Activated T-cell treated with anti-CD3 and anti-CD28 coated beads for 24 hours (primary cell): ENCODE data around the gene RBM19.

Experiments used
- DNase-seq: peaks from one replicate; pipeline ENCODE4 v3.0.0-alpha.2; 2020; ENCODE audit warnings: low read depth

Gene RBM19

GRCh38 chr12:113879658-113880057 lies 86.5 kb downstream of the RBM19 start:
- no peak for DNase-seq

- DNase-seq = no peak
These were observed 88.5 kb downstream of the RBM19 start for GRCh38 chr12:113877607-113878006.

GRCh38 chr12:113876160-113876559 lies 90.0 kb downstream of the RBM19 start:
- no peak for DNase-seq

- DNase-seq = no peak
These were observed 90.4 kb downstream of the RBM19 start for GRCh38 chr12:113875691-113876090.

GRCh38 chr12:113874999-113875561 lies 91.0 kb downstream of the RBM19 start:
- no peak for DNase-seq

- no peak for DNase-seq
These were observed 91.8 kb downstream of the RBM19 start for GRCh38 chr12:113874326-113874725.

GRCh38 chr12:113873740-113874139 lies 92.4 kb downstream of the RBM19 start:
- DNase-seq = no peak

- no peak for DNase-seq
These were observed 95.2 kb downstream of the RBM19 start for GRCh38 chr12:113870890-113871289.

- DNase-seq = no peak
These were observed 96.1 kb downstream of the RBM19 start for GRCh38 chr12:113870035-113870434.

- DNase-seq = no peak
These were observed 97.8 kb downstream of the RBM19 start for GRCh38 chr12:113868365-113868764.

GRCh38 chr12:113867258-113867657 lies 98.9 kb downstream of the RBM19 start:
- no peak for DNase-seq

- DNase-seq = no peak
These were observed 99.6 kb downstream of the RBM19 start for GRCh38 chr12:113866496-113866895.

GRCh38 chr12:113863455-113863845 lies 102.7 kb downstream of the RBM19 start:
- no peak for DNase-seq

GRCh38 chr12:113862590-113863454 lies 103.3 kb downstream of the RBM19 start:
- no peak for DNase-seq

- no peak for DNase-seq
These were observed 104.3 kb downstream of the RBM19 start for GRCh38 chr12:113861708-113862312.

- no peak for DNase-seq
These were observed 105.2 kb downstream of the RBM19 start for GRCh38 chr12:113860950-113861349.

GRCh38 chr12:113860059-113860820 lies 105.9 kb downstream of the RBM19 start:
- DNase-seq = no peak

- no peak for DNase-seq
These were observed 107.2 kb downstream of the RBM19 start for GRCh38 chr12:113858841-113859386.

GRCh38 chr12:113857371-113857770 lies 108.8 kb downstream of the RBM19 start:
- DNase-seq = no peak

- no peak for DNase-seq
These were observed 110.1 kb downstream of the RBM19 start for GRCh38 chr12:113855998-113856397.

- no peak for DNase-seq
These were observed 111.6 kb downstream of the RBM19 start for GRCh38 chr12:113854385-113855142.
